ENCODE results near the gene DVL1. TPM values are rescaled to one million over a fixed set of nuclear protein-coding genes. Genes with fewer than 3 reads are reported as not detected.

The DVL1 gene
- total and polyA plus RNA-seq, 2 of the 13 experiments (the other 11 are each of a cell fraction or from before 2014, with no cell fraction given): 30.8 to 60.4 TPM

GRCh38 chr1:1305300-1306069 lies 43.7 kb downstream of the DVL1 start (continued):
- TF ChIP-seq MBD4 (IDR thresholded peaks at IDR 0.05; ENCODE audit: borderline replicate concordance, low read length) (no peak), DMTF1 (CRISPR knock-in tag; IDR thresholded peaks at IDR 0.05) (no peak), U2AF1 (optimal IDR thresholded peaks at IDR 0.05; ENCODE audit: low read depth, low read length) (no peak), TBL1XR1 (IDR thresholded peaks at IDR 0.05; ENCODE audit: borderline replicate concordance, low read length, partially characterized antibody) (no peak), MIXL1 (CRISPR knock-in tag; IDR thresholded peaks at IDR 0.05) (no peak), ZNF530 (CRISPR knock-in tag; IDR thresholded peaks at IDR 0.05; ENCODE audit: low read depth) (no peak), AGO1 (IDR thresholded peaks at IDR 0.05; ENCODE audit: low read depth, low read length, poor library complexity, severe bottlenecking) (no peak), HOXD1 (CRISPR knock-in tag; IDR thresholded peaks at IDR 0.05) (0 out of 2 replicates have a peak, but pooled peaks have one; percentile 32), ZKSCAN5 (CRISPR knock-in tag; IDR thresholded peaks at IDR 0.05) (no peak), STAT6 (CRISPR knock-in tag; IDR thresholded peaks at IDR 0.05; ENCODE audit: borderline replicate concordance) (no peak), MLLT10 (CRISPR knock-in tag; IDR thresholded peaks at IDR 0.05) (no peak), ZBTB42 (CRISPR knock-in tag; IDR thresholded peaks at IDR 0.05) (no peak), ZFP36L2 (CRISPR knock-in tag; IDR thresholded peaks at IDR 0.05) (no peak), ZBTB26 (CRISPR knock-in tag; IDR thresholded peaks at IDR 0.05; ENCODE audit: borderline replicate concordance) (no peak), ZNF724P (CRISPR knock-in tag; IDR thresholded peaks at IDR 0.05; ENCODE audit: borderline replicate concordance) (no peak)
- TF ChIP-seq, protein P1, sequence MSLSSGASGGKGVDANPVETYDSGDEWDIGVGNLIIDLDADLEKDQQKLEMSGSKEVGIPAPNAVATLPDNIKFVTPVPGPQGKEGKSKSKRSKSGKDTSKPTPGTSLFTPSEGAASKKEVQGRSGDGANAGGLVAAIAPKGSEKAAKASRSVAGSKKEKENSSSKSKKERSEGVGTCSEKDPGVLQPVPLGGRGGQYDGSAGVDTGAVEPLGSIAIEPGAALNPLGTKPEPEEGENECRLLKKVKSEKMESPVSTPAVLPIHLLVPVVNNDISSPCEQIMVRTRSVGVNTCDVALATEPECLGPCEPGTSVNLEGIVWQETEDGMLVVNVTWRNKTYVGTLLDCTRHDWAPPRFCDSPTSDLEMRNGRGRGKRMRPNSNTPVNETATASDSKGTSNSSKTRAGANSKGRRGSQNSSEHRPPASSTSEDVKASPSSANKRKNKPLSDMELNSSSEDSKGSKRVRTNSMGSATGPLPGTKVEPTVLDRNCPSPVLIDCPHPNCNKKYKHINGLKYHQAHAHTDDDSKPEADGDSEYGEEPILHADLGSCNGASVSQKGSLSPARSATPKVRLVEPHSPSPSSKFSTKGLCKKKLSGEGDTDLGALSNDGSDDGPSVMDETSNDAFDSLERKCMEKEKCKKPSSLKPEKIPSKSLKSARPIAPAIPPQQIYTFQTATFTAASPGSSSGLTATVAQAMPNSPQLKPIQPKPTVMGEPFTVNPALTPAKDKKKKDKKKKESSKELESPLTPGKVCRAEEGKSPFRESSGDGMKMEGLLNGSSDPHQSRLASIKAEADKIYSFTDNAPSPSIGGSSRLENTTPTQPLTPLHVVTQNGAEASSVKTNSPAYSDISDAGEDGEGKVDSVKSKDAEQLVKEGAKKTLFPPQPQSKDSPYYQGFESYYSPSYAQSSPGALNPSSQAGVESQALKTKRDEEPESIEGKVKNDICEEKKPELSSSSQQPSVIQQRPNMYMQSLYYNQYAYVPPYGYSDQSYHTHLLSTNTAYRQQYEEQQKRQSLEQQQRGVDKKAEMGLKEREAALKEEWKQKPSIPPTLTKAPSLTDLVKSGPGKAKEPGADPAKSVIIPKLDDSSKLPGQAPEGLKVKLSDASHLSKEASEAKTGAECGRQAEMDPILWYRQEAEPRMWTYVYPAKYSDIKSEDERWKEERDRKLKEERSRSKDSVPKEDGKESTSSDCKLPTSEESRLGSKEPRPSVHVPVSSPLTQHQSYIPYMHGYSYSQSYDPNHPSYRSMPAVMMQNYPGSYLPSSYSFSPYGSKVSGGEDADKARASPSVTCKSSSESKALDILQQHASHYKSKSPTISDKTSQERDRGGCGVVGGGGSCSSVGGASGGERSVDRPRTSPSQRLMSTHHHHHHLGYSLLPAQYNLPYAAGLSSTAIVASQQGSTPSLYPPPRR (CRISPR knock-in tag; IDR thresholded peaks at IDR 0.05; ENCODE audit: borderline replicate concordance): no peak
- TF ChIP-seq, protein P2, sequence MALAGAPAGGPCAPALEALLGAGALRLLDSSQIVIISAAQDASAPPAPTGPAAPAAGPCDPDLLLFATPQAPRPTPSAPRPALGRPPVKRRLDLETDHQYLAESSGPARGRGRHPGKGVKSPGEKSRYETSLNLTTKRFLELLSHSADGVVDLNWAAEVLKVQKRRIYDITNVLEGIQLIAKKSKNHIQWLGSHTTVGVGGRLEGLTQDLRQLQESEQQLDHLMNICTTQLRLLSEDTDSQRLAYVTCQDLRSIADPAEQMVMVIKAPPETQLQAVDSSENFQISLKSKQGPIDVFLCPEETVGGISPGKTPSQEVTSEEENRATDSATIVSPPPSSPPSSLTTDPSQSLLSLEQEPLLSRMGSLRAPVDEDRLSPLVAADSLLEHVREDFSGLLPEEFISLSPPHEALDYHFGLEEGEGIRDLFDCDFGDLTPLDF (CRISPR knock-in tag; IDR thresholded peaks at IDR 0.05): no peak

All from HepG2 (cell line).